Endometrial microvascular endothelial cells (primary cell): ENCODE results near the gene KCND2. TPM values are rescaled to one million over a fixed set of nuclear protein-coding genes. Genes with fewer than 3 reads are reported as not detected.

Experiments used
- in situ Hi-C: cut with HindIII; loops from 2 replicates; pipeline ENCODE4 v1.10.0; 2017; ENCODE audit warnings: low sequenced_read_pairs, low pct_unique_long_range_greater_than_20kb; ENCODE audit errors: inconsistent ontology term
- total RNA-seq: library from RNA; depleted of rRNA; stranded (reverse); fragments of >200 nt; gene quantifications from one replicate; pipeline ENCODE4 v1.2.3, GENCODE V29; 2015; ENCODE audit errors: inconsistent ontology term

KCND2 gene
- total RNA-seq, 1 donor from 2014 or later: 0.09 TPM

DNA sequence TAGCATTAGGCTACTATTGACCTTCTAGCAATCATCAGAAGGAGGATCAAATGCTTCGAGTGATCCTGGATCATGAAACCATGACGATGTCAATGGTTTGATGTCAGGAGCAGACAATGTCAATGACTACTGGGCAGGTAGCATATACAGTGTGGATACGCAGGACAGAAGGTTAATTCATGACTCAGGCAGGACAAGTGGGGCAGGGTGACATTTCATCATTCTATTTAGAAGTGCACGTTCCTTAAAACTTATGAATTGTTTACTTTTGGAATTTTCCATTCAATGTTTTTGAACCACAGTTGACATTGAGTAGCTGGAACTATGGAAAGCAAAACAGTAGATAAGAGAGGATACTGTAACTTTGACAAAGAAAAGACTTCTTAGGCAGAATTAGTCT lies 444.2 kb downstream of the KCND2 start:
- in situ Hi-C loops: no loop called here

DNA sequence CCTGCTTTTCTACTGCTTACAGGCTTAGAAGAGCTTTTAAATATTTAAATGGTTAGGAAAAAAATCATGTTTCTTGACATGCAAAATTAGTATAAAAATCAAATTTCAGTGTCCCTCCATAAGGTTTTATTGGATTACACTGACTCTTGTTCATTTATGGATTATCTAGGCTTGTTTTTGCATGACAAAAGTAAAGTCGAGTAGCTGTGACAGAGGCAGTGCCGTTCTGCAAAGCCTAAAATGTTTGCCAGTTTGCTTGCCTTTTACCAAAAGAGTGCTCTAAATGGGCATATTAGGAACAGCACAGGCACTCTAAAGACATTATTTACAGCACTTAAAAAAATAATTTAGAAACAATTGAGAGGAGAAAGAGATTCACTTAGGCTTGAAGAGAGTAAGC lies 445.4 kb downstream of the KCND2 start:
- in situ Hi-C loops: no loop called here

DNA sequence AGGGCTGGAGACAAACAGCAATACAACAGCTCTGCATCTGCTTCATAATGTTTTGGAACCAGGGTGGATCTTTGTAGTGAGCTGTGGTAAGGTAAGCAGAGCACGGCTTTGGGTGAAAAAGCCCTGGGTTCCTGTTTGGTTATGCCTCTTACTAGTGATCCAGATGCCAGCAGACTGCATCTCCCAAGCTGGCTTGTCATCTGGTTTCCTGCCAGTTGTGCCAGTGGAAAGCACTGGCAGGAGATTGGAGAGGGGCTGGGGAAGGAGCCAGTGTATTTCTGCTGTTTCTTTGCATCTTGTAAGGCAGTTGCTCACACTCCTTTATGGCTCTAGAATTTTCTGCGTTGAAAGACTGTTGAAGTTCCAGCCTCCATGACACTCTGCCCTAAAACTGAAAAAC lies 447.3 kb downstream of the KCND2 start:
- in situ Hi-C loops: no loop called here

DNA sequence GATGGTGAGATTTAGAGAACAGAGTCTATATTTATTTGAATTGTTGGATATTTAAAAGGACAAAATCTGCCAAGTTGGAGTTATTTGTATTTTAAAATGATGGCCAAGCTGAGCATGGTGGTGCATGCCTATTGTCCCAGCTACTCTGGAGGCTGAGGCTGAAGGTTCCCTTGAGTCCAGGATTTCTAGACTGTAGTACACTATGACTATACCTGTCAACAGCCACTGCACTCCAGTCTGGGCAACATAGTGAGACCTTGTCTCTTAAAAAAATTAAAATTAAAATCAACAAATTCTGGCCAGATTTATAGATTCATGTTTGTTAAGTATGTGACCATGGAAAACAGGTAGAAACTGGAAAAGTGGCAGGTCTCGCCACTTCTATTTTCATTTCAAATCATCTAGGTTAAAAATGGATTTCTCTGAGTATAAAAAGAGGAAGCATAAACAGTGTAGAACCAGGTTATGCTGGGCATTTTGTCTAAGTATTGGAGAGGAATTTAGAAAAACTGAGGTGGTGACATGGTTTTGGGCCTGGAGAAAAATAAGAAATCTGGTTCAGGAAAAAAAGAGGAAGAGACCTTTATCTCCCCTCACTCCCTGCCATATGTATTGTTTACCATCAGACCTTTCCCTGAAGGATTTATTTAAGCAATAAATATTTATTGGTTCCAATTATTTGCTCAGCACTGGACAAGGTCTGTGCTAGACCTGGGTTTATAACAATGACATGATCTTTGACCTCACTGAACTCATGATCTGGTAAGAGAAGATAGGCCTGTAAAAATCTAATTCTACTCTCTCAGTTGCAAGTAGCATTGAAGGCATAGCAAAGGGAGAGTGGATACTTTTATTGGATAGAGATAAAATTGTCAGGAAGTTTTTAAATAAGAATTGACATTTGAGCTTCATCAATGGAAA lies 450.8 kb downstream of the KCND2 start:
- in situ Hi-C loops: no loop called here

DNA sequence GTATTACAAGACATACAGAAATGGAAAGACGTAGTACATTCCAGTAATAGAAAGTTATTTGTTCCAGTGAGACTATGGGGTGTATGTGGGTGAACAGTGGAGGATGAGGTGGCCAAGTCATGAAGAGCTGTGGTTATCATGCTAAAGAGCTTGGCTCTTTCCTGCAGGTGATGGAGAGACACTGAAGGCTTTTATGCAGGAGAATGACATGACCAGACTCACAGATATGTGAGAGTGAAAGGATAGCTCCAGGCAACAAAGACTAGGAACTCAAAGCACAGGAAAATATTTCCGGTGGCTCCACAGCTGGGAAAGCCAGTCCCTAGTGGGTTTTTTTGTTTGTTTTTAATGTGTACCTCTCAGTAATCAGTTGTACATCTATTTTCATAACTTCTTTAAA lies 451.5 kb downstream of the KCND2 start:
- in situ Hi-C loops: no loop called here

DNA sequence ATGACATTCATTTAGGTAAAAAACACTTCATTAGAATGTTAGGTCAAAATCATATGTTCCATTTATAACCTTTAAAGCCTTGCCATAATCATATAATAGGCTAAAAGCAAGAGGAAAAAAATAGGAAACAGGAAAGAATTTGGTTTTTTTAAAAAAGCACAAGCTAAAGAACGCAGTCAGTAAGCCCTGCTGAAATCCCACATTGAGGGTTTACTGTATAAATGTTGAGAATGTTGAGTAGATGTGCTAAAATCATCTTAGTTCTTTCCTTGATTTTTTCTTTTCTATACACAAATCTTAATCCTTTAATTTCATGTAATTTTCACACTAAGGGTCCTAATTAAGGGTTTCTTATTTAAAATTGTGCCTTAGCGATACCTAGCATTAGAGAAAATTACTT lies 452.0 kb downstream of the KCND2 start:
- in situ Hi-C loops: no loop called here

DNA sequence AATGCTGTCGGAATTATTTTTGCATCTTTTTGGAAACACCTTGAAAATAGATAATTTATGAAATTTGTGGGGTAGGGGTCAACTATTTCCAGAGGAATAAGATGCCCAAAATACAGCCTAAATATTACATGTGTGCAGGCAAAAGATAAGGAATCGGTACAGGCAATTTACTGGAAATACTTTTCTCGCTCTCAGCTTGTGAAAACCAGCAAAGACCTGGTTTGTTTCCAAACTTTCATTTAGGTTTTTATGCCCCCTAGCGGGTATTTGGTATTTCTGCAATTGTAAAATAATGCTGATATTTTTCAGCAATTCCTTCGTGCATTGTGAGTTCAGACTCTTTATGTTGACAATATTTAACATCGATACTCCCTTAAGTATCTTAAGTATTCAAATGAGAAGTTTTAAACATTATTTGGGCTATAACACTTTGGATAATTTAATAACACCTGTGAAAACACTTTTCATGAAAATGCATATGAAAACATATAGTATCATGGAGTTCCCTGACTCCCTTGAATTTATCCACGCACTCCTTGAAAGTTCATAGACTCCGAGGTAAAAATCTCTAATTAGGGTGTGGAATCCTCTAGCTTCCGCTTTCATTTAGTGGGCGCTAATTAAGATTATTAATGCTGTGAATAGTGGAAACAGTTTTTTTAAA lies 452.5 kb downstream of the KCND2 start:
- in situ Hi-C loops: no loop called here

DNA sequence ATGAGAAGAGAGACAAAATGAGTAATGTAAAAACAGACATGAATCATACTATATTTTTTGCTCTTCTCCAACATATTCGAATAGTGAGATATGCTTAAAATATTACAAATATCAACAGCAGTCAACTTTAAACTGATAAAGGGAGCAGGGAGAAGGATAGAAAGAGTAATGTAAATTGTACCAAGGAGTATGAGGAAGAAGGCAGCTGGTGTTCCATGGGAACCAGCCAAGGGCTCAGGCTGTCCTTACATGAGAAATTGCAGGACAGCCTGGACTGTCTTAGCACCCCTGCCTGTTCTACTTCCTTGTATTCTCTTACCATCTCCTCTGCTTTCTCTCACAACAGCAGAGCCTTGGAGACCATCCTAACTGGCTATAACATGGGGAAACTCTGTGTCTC lies 456.3 kb downstream of the KCND2 start:
- in situ Hi-C loops: no loop called here

DNA sequence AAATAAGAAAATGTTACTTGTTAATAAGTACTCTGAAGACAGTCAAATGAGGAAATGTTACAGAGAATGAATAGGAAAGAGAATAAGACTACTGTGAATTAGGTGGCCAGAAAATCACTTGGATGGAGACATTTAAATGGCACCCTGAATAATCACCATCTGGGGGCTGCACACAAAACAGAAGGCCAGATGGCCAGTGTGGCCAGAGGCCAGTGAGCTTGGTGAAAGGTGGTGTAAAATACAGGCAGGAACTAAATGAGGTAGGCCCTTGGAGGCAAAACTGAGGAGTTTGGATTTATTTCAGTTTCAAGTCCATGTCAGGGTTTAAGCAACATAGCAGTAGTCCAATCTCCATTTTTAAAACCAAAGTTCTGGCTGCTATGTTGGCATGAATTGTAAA lies 458.3 kb downstream of the KCND2 start:
- in situ Hi-C loops: no loop called here

DNA sequence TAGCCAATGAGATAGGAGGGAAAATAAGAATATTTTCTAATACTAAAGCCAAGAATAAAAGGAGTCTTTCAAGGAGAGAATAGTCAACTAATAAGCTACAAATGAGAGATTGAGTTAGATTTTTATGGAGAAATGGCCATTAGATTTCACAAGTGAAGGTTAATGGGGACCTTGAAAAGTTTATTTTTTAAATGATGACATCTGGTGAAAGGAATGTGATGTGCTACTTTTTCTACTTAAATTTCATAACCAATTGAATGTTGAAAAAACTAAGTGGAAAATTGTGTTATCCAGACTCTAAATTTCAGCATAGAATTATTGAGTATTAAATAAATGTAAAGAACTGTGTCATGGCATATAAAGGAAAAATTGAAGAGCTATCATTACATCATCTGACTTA lies 459.3 kb downstream of the KCND2 start:
- in situ Hi-C loops: no loop called here

DNA sequence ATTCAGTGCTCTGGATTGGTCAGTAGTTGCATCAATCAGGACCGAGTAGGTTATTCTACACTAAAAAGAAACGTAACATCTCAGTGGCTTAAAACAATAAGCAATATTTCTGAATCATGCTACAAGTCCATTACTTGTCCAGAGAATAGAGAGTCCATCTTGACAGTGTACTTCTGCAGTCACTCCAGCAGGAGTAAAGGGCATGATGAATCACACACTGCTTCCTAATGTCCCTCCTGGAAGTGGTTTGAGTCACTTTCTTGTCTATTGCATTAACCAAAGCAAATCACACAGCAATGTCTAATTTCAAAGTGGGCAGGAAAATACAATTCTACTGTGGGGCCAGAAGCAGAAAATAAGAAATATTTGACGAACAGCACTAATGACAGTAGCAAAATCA lies 460.2 kb downstream of the KCND2 start:
- in situ Hi-C loops: no loop called here

DNA sequence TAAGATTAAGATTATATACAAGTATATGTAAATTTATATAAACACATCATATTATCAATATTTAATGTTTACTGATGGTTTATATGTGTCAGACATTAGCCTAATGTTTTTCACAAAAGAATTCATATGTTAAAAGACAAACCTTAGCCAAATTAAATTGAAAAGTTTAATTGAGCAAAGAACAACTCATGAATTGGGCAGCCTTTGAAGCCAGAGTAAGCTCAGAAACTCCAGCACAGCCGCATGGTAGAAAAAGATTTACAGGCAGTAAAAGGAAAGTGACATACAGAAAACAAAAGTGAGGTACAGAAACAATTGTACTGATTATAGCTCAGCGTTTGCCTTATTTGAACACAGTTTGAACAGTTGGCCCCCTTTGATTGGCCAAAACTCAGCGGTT lies 460.9 kb downstream of the KCND2 start:
- in situ Hi-C loops: no loop called here

DNA sequence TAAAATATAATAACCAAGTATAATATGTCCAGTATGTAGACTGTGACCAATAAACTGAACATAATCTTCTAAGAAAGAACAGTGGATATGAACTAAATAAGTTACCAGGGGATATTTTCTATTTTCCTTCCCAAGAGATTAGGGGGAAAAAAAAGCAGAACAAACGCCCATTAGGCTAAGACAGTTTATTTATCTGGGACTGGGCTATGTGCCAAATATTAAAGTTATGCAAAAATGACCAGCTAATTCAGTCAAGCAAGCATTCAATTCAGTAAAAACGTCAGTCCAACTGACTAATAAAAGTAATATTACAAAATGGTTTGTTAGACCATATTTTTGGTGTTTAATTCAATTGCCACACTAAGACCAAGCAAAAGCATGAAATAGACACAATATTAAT lies 462.8 kb downstream of the KCND2 start:
- in situ Hi-C loops: no loop called here

DNA sequence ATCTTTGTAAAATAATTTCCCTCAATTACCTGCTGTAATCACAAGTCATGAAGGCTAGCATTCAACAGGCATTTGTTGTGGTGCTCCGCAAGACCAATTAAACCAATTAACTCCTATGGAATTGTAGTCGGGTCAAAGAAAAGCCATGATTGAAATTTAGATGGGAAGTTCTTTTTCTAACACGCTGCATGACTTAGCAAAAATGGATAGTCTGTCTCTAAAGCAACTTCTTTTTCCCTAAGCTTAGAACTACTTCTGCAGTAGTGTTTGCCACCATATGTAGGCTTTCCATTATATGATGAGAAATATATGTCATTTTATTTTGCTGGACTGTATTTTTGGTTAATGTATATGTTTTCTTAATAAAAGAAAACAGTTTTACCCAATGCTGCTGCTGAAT lies 465.8 kb downstream of the KCND2 start:
- in situ Hi-C loops: no loop called here

DNA sequence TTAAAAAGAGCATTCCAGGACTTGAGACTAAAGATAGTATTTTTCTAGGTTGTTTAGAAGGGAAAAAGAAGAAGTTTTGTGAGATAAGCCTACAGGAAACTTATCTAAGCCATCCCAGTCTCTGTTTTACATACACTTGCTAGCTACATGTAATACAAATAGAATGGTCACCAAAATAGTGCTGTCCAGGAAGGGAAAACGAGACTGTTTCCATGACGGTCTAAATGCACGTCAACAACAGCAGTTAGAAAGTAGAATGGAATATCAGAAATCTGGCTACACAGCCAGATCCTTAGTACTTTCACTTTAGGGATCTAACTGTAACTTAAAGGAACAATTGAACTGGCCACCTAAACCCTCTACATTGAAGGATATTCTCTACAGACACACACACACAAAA lies 467.4 kb downstream of the KCND2 start:
- in situ Hi-C loops: no loop called here

DNA sequence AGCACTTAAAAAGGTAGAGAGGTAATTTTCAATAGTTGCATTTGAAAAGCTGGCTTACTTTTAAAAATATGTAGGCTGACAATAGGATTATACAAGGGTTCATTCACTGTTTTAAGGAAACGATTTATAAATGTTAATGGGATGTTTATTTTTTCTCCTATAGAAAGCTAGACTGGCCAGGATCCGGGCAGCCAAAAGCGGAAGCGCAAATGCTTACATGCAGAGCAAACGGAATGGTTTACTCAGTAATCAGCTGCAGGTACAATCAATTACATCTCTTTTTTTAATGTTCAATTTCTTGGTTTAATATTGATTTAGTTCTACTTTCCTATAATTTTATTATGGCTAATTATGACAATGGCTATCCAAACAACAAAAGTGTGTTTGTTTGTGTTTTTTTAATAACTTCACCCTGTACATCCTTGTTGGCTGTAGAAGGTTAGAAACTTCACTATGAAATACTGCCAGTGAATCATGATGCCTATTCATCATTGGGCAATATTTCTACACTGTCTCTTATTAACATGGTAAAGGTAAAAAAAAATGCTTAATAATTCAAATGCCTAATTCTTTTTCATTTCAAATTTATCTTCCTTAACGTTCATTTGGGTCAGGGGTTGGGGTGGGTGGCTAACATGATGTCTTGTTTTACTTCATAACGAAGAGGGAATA lies 468.5 kb downstream of the KCND2 start:
- in situ Hi-C loops: no loop called here

DNA sequence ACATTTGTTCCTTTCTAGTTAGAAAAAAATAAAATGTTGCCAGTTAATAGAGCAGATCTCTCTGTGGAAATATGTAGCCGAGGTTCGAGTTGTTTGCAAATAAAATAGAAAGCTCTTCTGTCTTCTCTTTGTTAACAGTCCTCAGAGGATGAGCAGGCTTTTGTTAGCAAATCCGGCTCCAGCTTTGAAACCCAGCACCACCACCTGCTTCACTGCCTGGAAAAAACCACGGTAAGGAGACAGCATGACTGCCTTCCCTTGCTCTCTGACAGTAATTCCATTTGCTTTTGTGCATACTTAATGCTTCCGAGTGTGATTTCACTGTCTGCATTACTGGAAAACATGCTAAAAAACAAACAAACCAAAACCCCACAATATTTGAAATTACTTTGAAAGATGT lies 469.4 kb downstream of the KCND2 start:
- in situ Hi-C loops: no loop called here

DNA sequence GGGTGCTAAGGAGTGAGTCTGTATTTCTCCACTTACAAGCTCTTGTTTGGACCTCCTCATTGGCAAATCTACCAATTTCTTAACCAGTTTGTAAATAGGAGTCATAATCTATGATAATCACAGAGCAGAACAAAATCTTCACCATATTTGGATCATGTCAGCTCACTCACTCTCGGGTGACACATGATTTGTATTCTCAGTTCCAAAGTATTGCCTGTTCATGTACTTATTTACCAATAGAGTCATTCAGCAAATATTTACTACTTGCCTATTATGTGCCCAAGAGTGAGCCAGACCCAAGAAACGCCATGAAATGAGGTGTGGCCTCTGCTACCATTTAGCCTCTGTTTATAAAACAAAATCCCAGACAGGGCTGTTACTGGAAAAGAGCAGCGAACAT lies 470.2 kb downstream of the KCND2 start:
- in situ Hi-C loops: no loop called here

DNA sequence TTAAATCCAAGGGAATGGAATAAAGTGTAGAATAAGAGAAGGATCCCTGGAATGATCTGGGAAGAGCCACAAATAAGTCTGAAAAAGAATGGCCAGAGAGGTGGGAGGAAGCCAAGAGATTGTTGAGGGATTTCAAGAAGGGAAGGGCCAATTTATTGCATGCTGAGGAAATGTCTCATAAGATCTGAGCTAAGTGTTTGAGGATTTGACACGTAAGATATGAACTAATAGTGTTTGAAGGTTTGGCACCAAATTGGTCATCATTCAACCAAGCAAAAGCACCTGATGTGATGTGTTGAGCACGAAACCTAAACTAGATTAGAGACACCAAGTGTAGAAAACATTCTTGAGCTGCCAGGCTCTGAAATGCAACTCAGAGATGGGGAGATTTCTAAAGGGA lies 487.1 kb downstream of the KCND2 start:
- in situ Hi-C loops: no loop called here

DNA sequence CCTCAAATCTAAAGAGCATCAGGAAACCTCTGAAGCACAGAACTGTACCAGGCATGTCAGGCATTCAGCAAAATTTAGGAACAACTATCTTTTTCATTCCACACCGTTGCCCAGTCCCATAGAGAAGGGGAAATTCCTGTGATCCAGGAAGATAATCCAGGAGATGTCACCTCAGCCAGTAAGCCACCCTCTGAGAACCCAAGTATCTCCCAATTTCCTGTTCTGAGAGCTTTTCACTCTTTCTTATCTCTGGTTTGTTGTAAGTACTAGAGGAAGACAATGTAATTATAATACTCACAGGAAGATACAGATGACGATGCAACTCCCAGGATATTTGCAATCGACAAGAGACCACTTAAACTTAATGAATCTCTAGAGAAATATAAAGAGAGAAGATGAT lies 487.9 kb downstream of the KCND2 start:
- in situ Hi-C loops: no loop called here
